ENCODE results near the gene NPLOC4.

Gene NPLOC4

DNA sequence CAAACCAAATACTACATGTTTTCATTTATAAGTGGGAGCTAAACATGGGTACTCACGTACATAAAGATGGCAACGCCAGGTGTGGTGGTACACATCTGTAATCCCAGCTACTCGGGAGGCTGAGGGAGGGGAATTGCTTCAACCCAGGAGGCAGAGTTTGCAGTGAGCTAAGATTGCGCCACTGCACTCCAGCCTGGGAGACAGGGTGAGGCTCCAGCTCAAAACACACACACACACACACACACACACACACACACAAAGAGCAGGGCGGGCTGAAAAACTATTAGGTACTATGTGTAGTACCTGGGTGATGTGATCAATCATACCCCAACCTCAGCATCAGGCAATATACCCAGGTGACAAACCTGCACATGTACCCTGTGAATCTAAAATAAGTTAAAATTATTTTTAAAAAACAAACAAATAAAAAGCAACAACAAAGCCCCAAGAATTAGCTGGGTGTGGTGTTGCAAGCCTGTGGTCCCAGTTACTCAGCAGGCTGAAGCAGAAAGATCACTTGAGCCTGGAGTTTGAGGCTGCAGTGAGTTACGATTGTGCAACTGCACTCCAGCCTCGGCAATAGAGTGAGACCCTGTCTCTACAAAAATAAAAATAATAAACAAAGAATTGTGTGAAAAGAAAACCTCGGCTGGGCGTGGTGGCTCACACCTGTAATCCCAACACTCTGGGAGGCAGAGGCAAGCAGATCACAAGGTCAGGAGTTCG lies 72.9 kb downstream of the NPLOC4 start:
- no peak for DNase-seq

- DNase-seq = no peak
These were observed 75.4 kb downstream of the NPLOC4 start for GRCh38 chr17:81561494-81561885.

DNA sequence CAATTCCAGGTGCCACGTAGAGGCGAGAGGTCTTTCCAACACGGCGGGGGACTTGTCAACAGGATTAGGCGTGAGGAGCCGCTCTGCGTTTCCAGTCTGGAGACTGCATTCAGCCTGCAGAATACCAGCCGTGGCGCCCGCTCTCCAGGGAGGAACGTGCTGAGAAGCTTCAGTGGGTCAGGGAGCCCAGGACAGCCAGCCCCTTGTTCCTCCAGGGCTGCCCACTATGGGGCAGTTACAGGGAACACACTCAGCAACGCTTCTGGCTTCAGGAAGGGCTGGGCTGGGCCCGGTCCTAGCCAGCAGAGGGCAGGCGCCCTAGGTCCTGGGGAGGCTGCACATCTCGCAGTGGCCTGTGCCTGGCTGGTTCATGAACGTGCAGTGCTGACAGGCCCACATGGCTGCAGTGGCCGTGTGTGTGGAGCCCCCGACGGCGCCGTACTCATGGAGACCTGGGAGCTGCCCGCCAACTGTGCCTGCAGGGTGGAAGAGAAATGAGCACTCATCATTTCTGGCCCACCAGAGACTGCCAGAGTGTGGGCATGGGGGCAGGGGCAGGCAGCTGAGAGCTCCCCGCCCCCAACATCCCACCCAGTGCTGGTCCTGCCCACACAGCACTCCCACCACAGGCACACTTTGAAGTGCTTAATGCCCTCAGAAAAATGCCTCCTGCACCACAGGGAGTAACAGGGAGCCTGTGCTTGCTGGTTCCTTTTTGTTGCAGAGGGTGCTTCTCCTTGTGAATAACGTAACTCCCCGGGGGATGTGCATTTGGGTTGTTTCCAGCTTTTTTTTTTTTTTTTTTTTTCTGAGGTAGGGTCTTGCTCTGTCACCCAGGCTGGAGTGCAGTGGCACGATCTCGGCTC lies 77.7 kb downstream of the NPLOC4 start:
- no peak for DNase-seq

DNA sequence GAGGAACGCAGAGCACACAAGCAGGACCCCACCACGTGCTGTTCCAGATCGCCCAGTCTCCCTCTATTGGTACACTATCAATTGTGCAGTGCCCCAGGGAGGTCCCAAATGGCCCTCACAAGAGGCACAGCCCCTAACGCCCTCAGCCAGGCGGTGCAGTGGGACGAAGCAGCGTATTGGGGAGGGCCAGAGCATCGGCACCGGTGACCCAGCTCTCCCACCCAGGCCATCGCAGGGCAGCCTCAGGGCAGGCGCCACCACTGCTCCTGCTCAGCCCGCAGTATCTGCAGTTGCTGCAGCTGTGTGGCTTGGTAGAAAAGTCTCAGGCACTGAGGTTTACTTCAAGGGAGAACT lies 78.8 kb downstream of the NPLOC4 start:
- no peak for DNase-seq

DNA sequence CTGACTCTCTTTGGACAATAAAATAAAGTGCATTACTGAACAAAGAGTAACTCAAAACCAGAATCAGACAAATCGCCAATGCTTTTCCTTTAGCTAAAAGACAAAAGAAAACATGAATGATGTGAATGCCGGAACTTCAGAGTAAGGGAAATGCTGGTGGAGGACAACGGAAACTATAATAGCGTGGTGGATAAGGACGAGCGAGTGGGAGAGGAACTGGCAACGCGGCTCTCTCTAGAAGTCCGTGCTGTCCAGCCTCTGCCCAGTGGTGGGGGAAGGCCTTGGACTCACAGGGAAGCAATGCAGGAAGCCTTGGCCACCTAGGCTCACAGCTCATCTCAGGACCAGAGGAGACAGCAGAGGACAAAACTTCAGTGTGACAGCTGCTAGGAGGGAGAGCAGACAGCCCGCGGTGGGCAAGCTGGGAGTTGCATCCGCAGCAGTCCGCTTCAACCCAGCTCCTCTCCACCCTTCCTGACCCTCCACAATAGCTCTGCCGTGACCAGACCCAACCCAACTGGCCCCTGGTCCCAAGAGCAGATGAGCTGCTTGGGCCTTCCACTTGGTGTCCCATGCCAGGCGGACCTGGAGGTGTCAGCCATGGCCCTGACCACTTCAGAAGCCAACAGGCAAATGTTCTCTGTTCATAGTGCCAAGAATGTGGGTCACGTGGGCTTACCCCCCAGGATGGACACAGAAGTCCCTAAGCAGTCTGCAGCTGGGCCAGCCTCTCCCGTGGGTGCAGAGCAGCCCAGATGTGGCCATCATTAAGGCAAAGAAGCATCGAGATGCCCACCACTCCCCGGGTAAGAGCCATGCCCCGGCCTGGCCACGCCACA lies 79.4 kb downstream of the NPLOC4 start:
- no peak for DNase-seq

DNA sequence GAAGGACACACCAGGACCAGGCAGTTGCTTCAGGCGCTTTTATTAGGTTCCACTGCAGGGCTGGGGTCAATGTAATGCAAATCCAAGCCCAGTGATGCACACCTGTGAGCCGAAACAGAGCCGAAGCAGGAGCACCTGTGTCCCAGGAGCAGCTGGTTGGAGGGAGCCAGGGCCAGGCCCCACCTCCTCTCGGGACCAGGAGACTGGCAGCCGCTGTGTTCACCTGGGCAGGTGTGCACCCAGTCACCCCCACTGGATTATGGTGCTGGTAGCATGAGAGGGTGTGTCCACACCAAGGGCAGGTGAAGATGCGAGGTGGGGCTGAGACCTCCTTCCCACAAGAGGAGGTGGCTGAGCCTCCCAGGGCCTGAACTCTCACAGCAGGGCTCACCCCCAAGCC lies 80.0 kb downstream of the NPLOC4 start:
- no peak for DNase-seq

GRCh38 chr17:81556175-81556691 lies 80.7 kb downstream of the NPLOC4 start:
- no peak for DNase-seq

DNA sequence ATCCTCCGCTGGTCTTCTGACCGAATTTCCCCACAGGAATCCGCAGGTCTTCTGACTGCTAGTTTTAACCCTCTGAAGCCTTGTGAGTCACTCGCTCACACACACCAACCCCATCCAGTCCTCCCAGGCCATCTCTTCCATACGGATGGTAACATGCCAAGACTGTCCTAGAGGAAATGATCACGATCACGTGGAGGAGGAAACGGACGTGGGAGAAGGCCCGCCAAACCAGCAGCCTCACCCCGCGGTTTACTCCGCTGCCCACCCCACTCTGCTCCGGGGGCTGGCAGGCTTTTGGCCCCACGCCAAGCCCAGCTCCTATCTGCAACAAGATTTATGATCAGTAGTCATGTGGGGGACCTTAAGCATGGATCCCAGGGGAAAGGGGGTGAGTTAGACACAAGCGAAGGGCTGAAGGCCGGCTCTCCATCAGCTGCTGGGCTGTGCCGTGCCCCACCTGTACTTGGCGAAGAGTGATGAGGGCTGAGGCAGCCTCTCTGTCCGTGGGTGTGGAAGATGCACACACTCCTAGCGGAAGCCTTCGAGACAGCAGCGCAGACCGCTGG lies 83.2 kb downstream of the NPLOC4 start:
- DNase-seq = peak; percentile 71

- DNase-seq = no peak
These were observed 83.8 kb downstream of the NPLOC4 start for GRCh38 chr17:81553018-81553615.

- peak; percentile 64 for DNase-seq
These were observed 84.5 kb downstream of the NPLOC4 start, which contains the start of gene FAAP100 for GRCh38 chr17:81552244-81553017. Gene FAAP100 (minus strand): TSS chr17:81552353. CDS start chr17:81552330, 23 bp downstream.

DNA sequence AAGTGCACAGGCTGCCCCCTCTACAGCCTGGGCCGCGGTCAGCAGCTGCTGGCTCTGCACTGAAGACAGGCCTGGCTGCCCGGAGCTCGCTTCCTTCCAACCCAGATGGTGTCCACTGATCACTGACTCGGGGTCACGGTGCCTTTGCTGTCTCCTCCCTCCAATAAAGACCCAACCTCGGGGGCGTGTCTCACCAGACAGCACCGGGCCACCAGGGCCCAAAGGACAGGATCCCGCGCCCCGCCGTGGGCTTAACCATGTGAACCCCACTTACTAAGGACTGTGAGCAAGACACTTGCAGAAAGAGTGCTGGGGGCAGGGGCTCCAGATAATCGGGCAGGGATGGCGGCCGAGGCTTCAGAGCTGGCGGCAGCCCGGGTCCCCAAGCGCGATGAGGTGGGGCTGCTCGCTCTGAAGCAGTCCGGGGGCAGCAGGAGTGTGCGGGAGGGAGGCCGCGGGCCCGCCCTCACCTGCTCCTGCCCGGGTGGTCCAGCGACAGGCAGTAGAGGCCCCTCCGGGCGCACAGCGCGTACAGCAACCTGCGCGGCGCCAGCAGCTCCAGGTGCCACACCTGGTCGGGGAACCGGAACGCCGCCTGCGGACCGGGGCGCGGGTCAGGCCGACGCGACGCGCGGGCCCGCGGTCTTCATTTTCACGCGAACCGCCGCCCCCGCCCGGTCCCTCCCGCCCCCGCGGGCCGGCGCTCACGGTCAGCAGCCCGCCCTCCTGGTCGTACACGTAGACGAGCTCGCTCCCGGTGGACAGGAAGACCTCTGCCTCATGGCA lies 85.3 kb downstream of the NPLOC4 start:
- DNase-seq = no peak

DNA sequence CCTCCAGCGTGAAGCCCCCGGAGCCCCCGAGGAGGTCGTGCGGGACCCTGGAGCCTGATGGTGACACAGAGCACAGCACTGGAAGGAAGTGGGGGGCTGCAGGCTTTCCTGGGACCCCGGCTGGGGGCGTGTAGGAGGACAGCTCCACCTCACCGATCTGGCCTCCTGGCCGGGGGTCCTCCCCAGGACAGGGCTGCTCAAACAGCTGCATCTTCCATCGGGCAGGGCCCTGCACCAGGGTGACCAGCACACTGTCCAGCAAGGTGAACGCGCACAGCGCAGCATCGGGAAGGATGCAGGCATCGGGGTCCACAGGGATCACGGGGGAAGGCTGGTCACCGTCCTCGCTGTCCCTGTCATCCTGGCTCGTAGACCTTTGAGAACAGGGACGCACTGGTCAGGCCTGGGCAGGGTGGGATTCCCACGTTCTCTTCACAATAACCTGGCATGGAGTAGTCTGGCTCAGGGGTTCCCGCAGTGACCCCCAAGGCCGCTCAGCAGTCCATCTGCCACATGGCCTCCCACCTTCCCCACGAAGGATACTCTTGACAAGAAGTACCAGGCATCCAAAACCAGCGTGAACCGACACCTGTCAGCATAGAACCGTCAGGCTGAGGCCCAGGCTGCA lies 86.0 kb downstream of the NPLOC4 start:
- no peak for DNase-seq

GRCh38 chr17:81550285-81550684 lies 86.6 kb downstream of the NPLOC4 start:
- no peak for DNase-seq

DNA sequence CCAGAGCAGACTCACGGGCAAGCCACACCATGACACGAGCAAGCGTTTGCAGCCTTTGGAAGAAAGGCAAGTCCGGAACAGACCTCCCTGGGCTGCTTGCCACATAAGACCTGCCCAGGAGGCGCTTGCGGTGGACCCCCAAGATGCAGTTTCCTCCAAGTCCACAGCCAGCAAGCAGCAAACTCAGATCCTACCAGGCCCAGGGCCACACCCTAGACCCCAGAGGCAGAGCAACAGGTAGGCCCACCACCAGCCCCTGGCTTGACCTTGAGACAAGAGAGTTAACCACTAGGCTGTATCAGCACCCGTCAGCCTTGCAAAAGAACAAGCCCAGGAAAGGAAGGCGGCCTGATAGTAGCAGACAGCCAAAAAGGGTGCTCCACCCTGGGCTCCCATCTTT lies 87.1 kb downstream of the NPLOC4 start:
- DNase-seq = no peak

DNA sequence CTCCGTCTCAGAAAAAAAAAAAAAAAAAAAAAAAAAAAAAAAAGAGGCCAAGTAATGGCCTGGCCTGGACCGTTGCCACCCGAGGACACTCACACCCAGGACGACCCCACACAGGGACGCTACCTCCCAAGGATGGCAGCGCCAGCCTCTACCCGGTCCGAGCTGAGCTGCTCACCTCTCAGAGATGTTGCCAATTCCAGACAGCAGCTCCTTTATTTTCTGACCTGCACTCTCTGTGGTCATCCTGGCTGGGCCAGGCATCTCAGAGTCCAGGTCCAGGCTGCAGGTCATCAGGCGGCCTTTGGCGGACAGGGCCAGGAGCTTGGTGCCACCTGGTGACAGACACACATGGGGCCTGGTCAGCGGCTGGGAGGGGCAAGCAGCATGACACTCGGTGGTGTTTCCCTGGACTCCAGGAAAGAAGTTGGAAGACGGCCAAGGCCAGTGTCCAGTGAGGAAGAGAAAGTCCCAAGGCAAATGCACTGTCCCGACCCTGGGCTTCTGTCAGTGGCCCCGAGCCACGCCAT lies 87.8 kb downstream of the NPLOC4 start:
- DNase-seq = no peak

GRCh38 chr17:81547614-81547982 lies 89.3 kb downstream of the NPLOC4 start:
- DNase-seq = no peak

- DNase-seq = no peak
These were observed 89.9 kb downstream of the NPLOC4 start for GRCh38 chr17:81546906-81547613.

- no peak for DNase-seq
These were observed 91.6 kb downstream of the NPLOC4 start for GRCh38 chr17:81545160-81545949.
